Measurements from ENCODE around the gene CEP112.
"Not testable (repeated sequence)": the region's sequence is repeated elsewhere in the genome, so short reads cannot be mapped to it uniquely, and the experiment has no call there.

The CEP112 gene

GRCh38 chr17:65712383-65713267 lies 479.3 kb downstream of the CEP112 start:
- DNase-seq = no peak

GRCh38 chr17:65711671-65712276 lies 480.2 kb downstream of the CEP112 start:
- no peak for DNase-seq

- no peak for DNase-seq
Observed at GRCh38 chr17:65707780-65708179, 484.2 kb downstream of the CEP112 start.

GRCh38 chr17:65704731-65705130 lies 487.2 kb downstream of the CEP112 start:
- no peak for DNase-seq

GRCh38 chr17:65703891-65704290 lies 488.0 kb downstream of the CEP112 start:
- no peak for DNase-seq

- DNase-seq = no peak
Observed at GRCh38 chr17:65699459-65699858, 492.5 kb downstream of the CEP112 start.

GRCh38 chr17:65698381-65699061 lies 493.4 kb downstream of the CEP112 start:
- DNase-seq = no peak

- no peak for DNase-seq
Observed at GRCh38 chr17:65697661-65698060, 494.3 kb downstream of the CEP112 start.

GRCh38 chr17:65696739-65697394 lies 495.1 kb downstream of the CEP112 start:
- DNase-seq = no peak

- DNase-seq = no peak
Observed at GRCh38 chr17:65694601-65695000, 497.3 kb downstream of the CEP112 start.

- DNase-seq = no peak
Observed at GRCh38 chr17:65690626-65691310, 501.2 kb downstream of the CEP112 start.

GRCh38 chr17:65688307-65688706 lies 503.6 kb downstream of the CEP112 start:
- peak; percentile 39 for DNase-seq

GRCh38 chr17:65685110-65685509 lies 506.8 kb downstream of the CEP112 start:
- no peak for DNase-seq

GRCh38 chr17:65684631-65685030 lies 507.3 kb downstream of the CEP112 start:
- DNase-seq = no peak

GRCh38 chr17:65683428-65683827 lies 508.5 kb downstream of the CEP112 start:
- DNase-seq = no peak

GRCh38 chr17:65681763-65682162 lies 510.2 kb downstream of the CEP112 start:
- not testable (repeated sequence) for DNase-seq

- DNase-seq = no peak
Observed at GRCh38 chr17:65679165-65679845, 512.6 kb downstream of the CEP112 start.

- DNase-seq = no peak
Observed at GRCh38 chr17:65678546-65678945, 513.4 kb downstream of the CEP112 start.

GRCh38 chr17:65677932-65678331 lies 514.0 kb downstream of the CEP112 start:
- DNase-seq = no peak

GRCh38 chr17:65674246-65675045 lies 517.5 kb downstream of the CEP112 start:
- DNase-seq = no peak

Measured in NCI-H2081 treated with DMSO at 0.1 percent for 48 hours (cell line).